Subcutaneous abdominal adipose tissue (tissue), 5 donors: ENCODE results near the gene A4GALT.
A peak's percentile ranks its signal among the peaks of the same experiment; 100 is the strongest.
"Not testable (repeated sequence)": the region's sequence is repeated elsewhere in the genome, so short reads cannot be mapped to it uniquely, and the experiment has no call there.

ENCODE experiments used
- H3K27ac ChIP-seq: one replicate; pipeline ENCODE4 v1.7.0; 2013; ENCODE audit warnings: low read depth, mild to moderate bottlenecking, inconsistent platforms, low read length, moderate library complexity
- H3K27me3 ChIP-seq, 5 donors: one replicate each; pipeline ENCODE4 v1.7.0; 2013; ENCODE audit warnings: low read length in 5 of 5, inconsistent platforms in 1 of 5; ENCODE audit not compliant: control insufficient read depth in 5 of 5, insufficient read depth in 4 of 5
- H3K36me3 ChIP-seq, 5 donors: one replicate each; pipeline ENCODE4 v1.7.0; 2013; ENCODE audit warnings: low read length in 5 of 5; ENCODE audit not compliant: control insufficient read depth in 5 of 5, insufficient read depth in 5 of 5
- H3K4me1 ChIP-seq, 5 donors: one replicate each; pipeline ENCODE4 v1.7.0; 2013; ENCODE audit warnings: low read length in 5 of 5, mild to moderate bottlenecking in 3 of 5, moderate library complexity in 1 of 5; ENCODE audit not compliant: control insufficient read depth in 5 of 5, insufficient read depth in 5 of 5
- H3K4me3 ChIP-seq, 5 donors: one replicate each; pipeline ENCODE4 v1.7.0; 2013; ENCODE audit warnings: low read length in 5 of 5, low read depth in 1 of 5
- H3K9ac ChIP-seq, 5 donors: one replicate each; pipeline ENCODE4 v1.7.0; 2013; ENCODE audit warnings: low read length in 5 of 5, mild to moderate bottlenecking in 4 of 5, moderate library complexity in 3 of 5
- H3K9me3 ChIP-seq, 5 donors: one replicate each; pipeline ENCODE4 v1.7.0; 2013; ENCODE audit warnings: low read length in 5 of 5; ENCODE audit not compliant: control insufficient read depth in 5 of 5
- donor health status: healthy.
- donor health status: healthy.
- donor health status: healthy.
- donor health status: healthy.
- donor health status: healthy.

Gene A4GALT

GRCh38 chr22:42686756-42687491 is 33.7 kb downstream of the A4GALT start:
- no peaks in the 10 kb centered on the region for H3K9me3 ChIP-seq
- H3K36me3 ChIP-seq, result peaks cover 0 to 6% (median 6%) of the 10 kb centered on the region in 5 donors
- peak overlapping the region in 2 of 5 donors; percentile 25 to 63 for H3K9ac ChIP-seq
- H3K4me3 ChIP-seq, result no peak overlapping the region
- H3K27ac ChIP-seq, result peak overlapping the region; percentile 72
- H3K4me1 ChIP-seq, result peaks cover 29 to 76% (median 67%) of the 10 kb centered on the region in 5 donors
- no peaks in the 10 kb centered on the region for H3K27me3 ChIP-seq

GRCh38 chr22:42685941-42686653 is 34.6 kb downstream of the A4GALT start:
- peak overlapping the region; percentile 72 for H3K27ac ChIP-seq
- peak overlapping the region in 2 of 5 donors; percentile 25 to 63 for H3K9ac ChIP-seq
- no peak overlapping the region for H3K4me3 ChIP-seq
- peaks cover 29 to 79% (median 69%) of the 10 kb centered on the region in 5 donors for H3K4me1 ChIP-seq
- no peaks in the 10 kb centered on the region for H3K27me3 ChIP-seq
- H3K36me3 ChIP-seq, result peaks cover 0 to 6% (median under 1%) of the 10 kb centered on the region in 5 donors
- H3K9me3 ChIP-seq, result no peaks in the 10 kb centered on the region

GRCh38 chr22:42684462-42685195 is 36.0 kb downstream of the A4GALT start:
- H3K4me1 ChIP-seq, result peaks cover 36 to 92% (median 78%) of the 10 kb centered on the region in 5 donors
- H3K27ac ChIP-seq, result peak overlapping the region; percentile 89
- no peaks in the 10 kb centered on the region for H3K9me3 ChIP-seq
- H3K27me3 ChIP-seq, result no peaks in the 10 kb centered on the region
- peak overlapping the region in 4 of 5 donors; percentile 5 to 63 (median 57) for H3K9ac ChIP-seq
- H3K36me3 ChIP-seq, result peaks cover 0 to under 1% (median 0%) of the 10 kb centered on the region in 5 donors
- no peak overlapping the region for H3K4me3 ChIP-seq

- H3K4me3 ChIP-seq, result peak overlapping the region in 1 of 5 donors; percentile 22
- H3K4me1 ChIP-seq, result peaks cover 34 to 83% (median 74%) of the 10 kb centered on the region in 5 donors
- H3K27ac ChIP-seq, result peak overlapping the region; percentile 89
These were observed 36.9 kb downstream of the A4GALT start for GRCh38 chr22:42683578-42684283.

GRCh38 chr22:42682113-42682851 is 38.4 kb downstream of the A4GALT start:
- no peaks in the 10 kb centered on the region for H3K36me3 ChIP-seq

More at GRCh38 chr22:42683578-42684283, 36.9 kb downstream of the A4GALT start:
- no peaks in the 10 kb centered on the region for H3K27me3 ChIP-seq
- H3K36me3 ChIP-seq, result no peaks in the 10 kb centered on the region
- H3K9ac ChIP-seq, result peak overlapping the region in 4 of 5 donors; percentile 27 to 63 (median 57)
- peaks cover 0 to 2% (median 2%) of the 10 kb centered on the region in 5 donors for H3K9me3 ChIP-seq

GRCh38 chr22:42680648-42681047 is 40.0 kb downstream of the A4GALT start:
- no peaks in the 10 kb centered on the region for H3K36me3 ChIP-seq
- peaks cover 0 to 8% (median 7%) of the 10 kb centered on the region in 5 donors for H3K9me3 ChIP-seq
- H3K27ac ChIP-seq, result peak overlapping the region; percentile 92
- H3K9ac ChIP-seq, result no peak overlapping the region
- peaks cover 0 to 3% (median 0%) of the 10 kb centered on the region in 5 donors for H3K27me3 ChIP-seq
- peak overlapping the region in 1 of 5 donors; percentile 10 for H3K4me3 ChIP-seq
- H3K4me1 ChIP-seq, result peaks cover 26 to 79% (median 71%) of the 10 kb centered on the region in 5 donors

More at GRCh38 chr22:42682113-42682851, 38.4 kb downstream of the A4GALT start:
- Histone ChIP-seq H3K4me1 (peaks cover 26 to 82% (median 73%) of the 10 kb centered on the region in 5 donors), H3K4me3 (no peak overlapping the region), H3K9ac (no peak overlapping the region), H3K27ac (peak overlapping the region; percentile 89), H3K9me3 (peaks cover 0 to 8% (median 7%) of the 10 kb centered on the region in 5 donors), H3K27me3 (no peaks in the 10 kb centered on the region)

- H3K9me3 ChIP-seq, result peaks cover 0 to 8% (median 7%) of the 10 kb centered on the region in 5 donors
- H3K27me3 ChIP-seq, result peaks cover 0 to 3% (median 0%) of the 10 kb centered on the region in 5 donors
- H3K36me3 ChIP-seq, result no peaks in the 10 kb centered on the region
- H3K4me3 ChIP-seq, result no peak overlapping the region
- peaks cover 28 to 73% (median 68%) of the 10 kb centered on the region in 5 donors for H3K4me1 ChIP-seq
- H3K9ac ChIP-seq, result no peak overlapping the region
- H3K27ac ChIP-seq, result peak overlapping the region; percentile 92
These were observed 41.0 kb downstream of the A4GALT start for GRCh38 chr22:42679691-42680090.

GRCh38 chr22:42678894-42679293 is 41.8 kb downstream of the A4GALT start:
- H3K9me3 ChIP-seq, result peaks cover 0 to 8% (median 7%) of the 10 kb centered on the region in 5 donors
- H3K9ac ChIP-seq, result no peak overlapping the region
- H3K36me3 ChIP-seq, result no peaks in the 10 kb centered on the region
- peaks cover 0 to 3% (median 0%) of the 10 kb centered on the region in 5 donors for H3K27me3 ChIP-seq
- H3K27ac ChIP-seq, result peak overlapping the region; percentile 92
- no peak overlapping the region for H3K4me3 ChIP-seq
- peaks cover 23 to 70% (median 63%) of the 10 kb centered on the region in 5 donors for H3K4me1 ChIP-seq

GRCh38 chr22:42677936-42678335 is 42.7 kb downstream of the A4GALT start:
- H3K27me3 ChIP-seq, H3K9ac ChIP-seq, H3K36me3 ChIP-seq, H3K4me3 ChIP-seq, H3K9me3 ChIP-seq: not testable (repeated sequence)
- Histone ChIP-seq H3K27ac (peak overlapping the region; percentile 92), H3K4me1 (peaks cover 17 to 63% (median 57%) of the 10 kb centered on the region in 5 donors)
